Right lobe of liver (tissue), 6 donors: ENCODE data around the gene RAB23. TPM values are rescaled to one million over a fixed set of nuclear protein-coding genes. Genes with fewer than 3 reads are reported as not detected.

Experiments used
- ATAC-seq, 4 donors: fragments of 200-7000 bp; cut with Tn5 transposase; one replicate each; pipeline ENCODE4 v1.9.1; 2020; ENCODE audit warnings: mild to moderate bottlenecking in 4 of 4, moderate library complexity in 4 of 4
- DNase-seq, 3 donors: peaks; one replicate each; pipeline ENCODE4 v3.0.0-alpha.2; 2020
- H3K27ac ChIP-seq, 3 donors: fragments of 200-600 bp; one replicate each; pipeline ENCODE4 v1.8.0; 2022
- H3K27me3 ChIP-seq, 2 donors: fragments of 200-600 bp; one replicate each; pipeline ENCODE4 v1.8.0; 2022
- H3K36me3 ChIP-seq, 4 donors: fragments of 200-600 bp; sonication (generic) in 1 of 4; one replicate each; pipeline versions ENCODE4 v1.5.1 to v1.8.0; 2017 to 2022; ENCODE audit warnings: control low read depth in 1 of 4
- H3K4me1 ChIP-seq, 4 donors: fragments of 200-600 bp; sonication (generic) in 1 of 4; one replicate each; pipeline versions ENCODE4 v1.5.1 to v1.8.0; 2017 to 2022; ENCODE audit warnings: control low read depth in 1 of 4
- H3K4me3 ChIP-seq, 3 donors: fragments of 200-600 bp; one replicate each; pipeline ENCODE4 v1.8.0; 2022
- H3K9me3 ChIP-seq, 4 donors: fragments of 200-600 bp; sonication (generic) in 1 of 4; one replicate each; pipeline versions ENCODE4 v1.5.1 to v1.8.0; 2017 to 2022; ENCODE audit warnings: control low read depth in 1 of 4
- CTCF ChIP-seq, 4 donors: fragments of 200-600 bp in 3 of 4; fragments of 450-650 bp in 1 of 4; IDR thresholded peaks; one replicate each; pipeline versions ENCODE4 v1.5.1 to v1.8.0; 2016 to 2022; ENCODE audit warnings: antibody characterized with exemption in 4 of 4, mild to moderate bottlenecking in 2 of 4
- POLR2A ChIP-seq: fragments of 450-650 bp; IDR thresholded peaks from one replicate; pipeline ENCODE4 v1.6.1; 2017; ENCODE audit warnings: antibody characterized with exemption, mild to moderate bottlenecking
- WGBS: methylation state at CpG from one replicate; pipeline ENCODE4 v1.1.6; 2018; ENCODE audit warnings: low coverage, low lambda C conversion rate; ENCODE audit not compliant: insufficient coverage; ENCODE audit errors: missing lambda C conversion rate; 5-methylcytosine and 5-hydroxymethylcytosine counted together
- intact Hi-C, 2 donors: fragments of 100-400 bp; cut with DNase I; formaldehyde crosslinking; loops; one replicate each; pipeline versions ENCODE4 v1.11.2 to v1.14.1; 2022
- total RNA-seq, 6 experiments: library from RNA; depleted of rRNA in 2 of 6; stranded (reverse); fragments of >200 nt in 2 of 6; fragmentation: NEBNext Ultra II Directional in 3 of 6; extraction: Animal tissue kit (Norgen Biotek cat#: 25700) in 3 of 6; gene quantifications; one replicate each; pipeline versions ENCODE4 v1.1.0 to v1.2.4, GENCODE V29; 2016 to 2023
- donor health status: DM: no; HTN: yes; CAD: no.
- donor health status: DM: no; HTN: no; CAD: no.
- donor health status: DM: no; HTN: no; CAD: no.
- donor health status: DM: no; HTN: yes; CAD: no.
- donor health status: DM: no; HTN: yes; CAD: no.

The RAB23 gene
- total RNA-seq, 6 experiments from 2014 or later = 2.0 to 3.1 (median 2.5) TPM

- Histone ChIP-seq H3K27ac (no peak overlapping the region), H3K9me3 (no peaks in the 10 kb centered on the region), H3K27me3 (no peaks in the 10 kb centered on the region), H3K4me3 (no peak overlapping the region), H3K36me3 (no peaks in the 10 kb centered on the region), H3K4me1 (no peaks in the 10 kb centered on the region)
- intact Hi-C loops = no loop called here
- 45% methylated on average over 4 of the region's 4 CpGs for WGBS
- no peak for ATAC-seq
- DNase-seq = no peak
- TF ChIP-seq POLR2A (no peak), CTCF (IDR thresholded peaks at IDR 0.05) (no peak)
Observed at GRCh38 chr6:57254055-57254717, 32.1 kb upstream of the RAB23 start.

DNA sequence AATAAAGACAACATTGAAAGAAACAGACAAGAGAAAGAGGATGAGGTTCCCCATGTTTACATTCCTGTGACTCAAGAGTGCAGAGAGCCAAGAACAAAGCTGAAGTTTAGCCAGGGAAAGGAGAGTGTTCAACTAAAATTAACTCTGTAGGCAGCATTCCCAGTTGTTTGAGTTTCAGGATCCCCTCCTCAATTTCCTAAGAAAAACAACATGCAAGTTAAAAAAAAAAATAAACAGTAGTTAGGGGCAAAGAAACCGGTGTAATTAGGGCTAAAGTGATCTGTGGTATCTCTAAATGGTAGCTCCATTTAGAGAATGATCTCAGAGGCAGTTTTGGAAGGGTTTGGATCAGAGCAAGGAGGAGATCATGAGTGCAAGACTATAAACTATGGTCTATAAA, 30.9 kb upstream of the RAB23 start:
- DNase-seq = no peak
- no peaks in the 10 kb centered on the region for H3K27me3 ChIP-seq
- intact Hi-C loops = no loop called here
- no peak overlapping the region for H3K4me3 ChIP-seq
- 44% methylated on average over 1 of the region's 1 CpG for WGBS
- H3K27ac ChIP-seq = no peak overlapping the region
- no peaks in the 10 kb centered on the region for H3K9me3 ChIP-seq
- H3K4me1 ChIP-seq = no peaks in the 10 kb centered on the region
- no peaks in the 10 kb centered on the region for H3K36me3 ChIP-seq
- no peak for TF ChIP-seq CTCF (IDR thresholded peaks at IDR 0.05)
- no peak for TF ChIP-seq POLR2A
- peak in 1 of 4 donors; percentile 38 for ATAC-seq

DNA sequence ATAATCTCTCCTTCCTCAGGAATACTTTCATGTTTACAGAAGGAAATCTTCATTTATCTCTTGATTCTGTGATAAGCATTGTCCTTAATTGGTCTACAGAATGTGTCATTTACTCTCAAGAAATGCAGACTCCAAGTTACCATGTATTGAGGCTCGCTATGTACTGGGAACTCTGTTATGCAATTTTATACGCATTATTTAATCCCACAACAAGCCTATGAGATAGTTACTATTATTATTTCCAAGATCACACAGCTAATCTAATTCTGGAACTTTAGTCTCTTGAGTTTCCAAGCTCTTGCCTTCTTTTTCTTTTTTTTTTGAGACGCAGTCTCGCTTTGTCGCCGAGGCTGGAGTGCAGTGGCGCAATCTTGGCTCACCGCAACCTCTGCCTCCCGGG, 30.0 kb upstream of the RAB23 start:
- TF ChIP-seq POLR2A (no peak), CTCF (IDR thresholded peaks at IDR 0.05) (no peak)
- Histone ChIP-seq H3K27ac (no peak overlapping the region), H3K4me1 (no peaks in the 10 kb centered on the region), H3K36me3 (no peaks in the 10 kb centered on the region), H3K27me3 (no peaks in the 10 kb centered on the region), H3K9me3 (no peaks in the 10 kb centered on the region), H3K4me3 (no peak overlapping the region)
- intact Hi-C loops = no loop called here
- ATAC-seq = no peak
- no peak for DNase-seq
- WGBS = 87% methylated on average over 7 of the region's 9 CpGs

- H3K27me3 ChIP-seq = no peaks in the 10 kb centered on the region
- H3K9me3 ChIP-seq = no peaks in the 10 kb centered on the region
- WGBS = 64% methylated on average over 4 of the region's 4 CpGs
- H3K4me3 ChIP-seq = no peak overlapping the region
- H3K36me3 ChIP-seq = no peaks in the 10 kb centered on the region
- no peaks in the 10 kb centered on the region for H3K4me1 ChIP-seq
- ATAC-seq (no peak), DNase-seq (no peak)
- intact Hi-C loops = no loop called here
- no peak overlapping the region for H3K27ac ChIP-seq
- TF ChIP-seq CTCF (IDR thresholded peaks at IDR 0.05) = no peak
- TF ChIP-seq POLR2A = no peak
Observed at GRCh38 chr6:57250348-57250747, 28.2 kb upstream of the RAB23 start.
